SK-N-SH (cell line): ENCODE data around the gene CCDC80. TPM values are rescaled to one million over a fixed set of nuclear protein-coding genes. Genes with fewer than 3 reads are reported as not detected.
"Not testable (repeated sequence)": the region's sequence is repeated elsewhere in the genome, so short reads cannot be mapped to it uniquely, and the experiment has no call there.

Experiments used
- CTCF ChIA-PET: fragments of 300-600, 350-600 bp; formaldehyde crosslinking; extraction: SDS; loops from one replicate; lab custom pipeline; 2021; lab: Yijun Ruan, JAX
- POLR2A ChIA-PET: fragments of 350-600 bp; sonication (Branson Sonifier 250); formaldehyde crosslinking; extraction: SDS; loops from one replicate; lab custom pipeline; 2020; ENCODE audit warnings: antibody characterized with exemption, inconsistent platforms; lab: Yijun Ruan, JAX
- DNase-seq: peaks from one replicate; pipeline ENCODE4 v3.0.0; 2012
- H2AFZ ChIP-seq: fragments of 200-600 bp; sonication (generic); 2 replicates; pipeline ENCODE4 v1.8.1; 2016; ENCODE audit warnings: antibody characterized with exemption, mild to moderate bottlenecking, low read depth
- H3F3A ChIP-seq: fragments of 200-600 bp; sonication (generic); replicated peaks from 2 replicates; pipeline ENCODE3; 2016; ENCODE audit warnings: antibody characterized with exemption, mild to moderate bottlenecking; ENCODE audit not compliant: insufficient read depth
- H3K27ac ChIP-seq, 2 experiments: fragments of 200-500 bp in 1 of 2; fragments of 200-600 bp in 1 of 2; sonication (Bioruptor generic) in 1 of 2; sonication (generic), shearing (Covaris generic) in 1 of 2; 2 replicates each; pipeline versions ENCODE4 v1.5.1 to v1.6.1; 2014 to 2016; ENCODE audit warnings: low read depth in 2 of 2, inconsistent platforms in 1 of 2, low read length in 1 of 2, mild to moderate bottlenecking in 1 of 2, mixed read lengths in 1 of 2
- H3K27me3 ChIP-seq: fragments of 200-600 bp; sonication (generic), shearing (Covaris generic); 2 replicates; pipeline ENCODE4 v1.6.1; 2016; ENCODE audit warnings: mixed run types; ENCODE audit not compliant: insufficient read depth
- H3K36me3 ChIP-seq, 2 experiments: fragments of 200-500 bp in 1 of 2; fragments of 200-600 bp in 1 of 2; sonication (Bioruptor generic) in 1 of 2; sonication (generic) in 1 of 2; replicated peaks in 1 of 2; 2 replicates each; pipeline versions ENCODE3 to v1.5.1; 2014 to 2016; ENCODE audit warnings: low read length in 1 of 2, mild to moderate bottlenecking in 1 of 2; ENCODE audit not compliant: insufficient read depth in 2 of 2, control insufficient read depth in 1 of 2
- H3K4me1 ChIP-seq, 2 experiments: fragments of 200-500 bp in 1 of 2; fragments of 200-600 bp in 1 of 2; sonication (Bioruptor generic) in 1 of 2; sonication (generic), shearing (Covaris generic) in 1 of 2; 2 replicates each; pipeline versions ENCODE4 v1.5.1 to v1.6.1; 2014 to 2016; ENCODE audit warnings: low read depth in 1 of 2, low read length in 1 of 2, mixed run types in 1 of 2; ENCODE audit not compliant: insufficient read depth in 2 of 2, control insufficient read depth in 1 of 2
- H3K4me2 ChIP-seq: fragments of 200-600 bp; sonication (generic), shearing (Covaris generic); 2 replicates; pipeline ENCODE4 v1.6.1; 2017; ENCODE audit warnings: mixed run types
- H3K4me3 ChIP-seq, 2 experiments: fragments of 200-500 bp in 1 of 2; fragments of 200-600 bp in 1 of 2; sonication (Bioruptor generic) in 1 of 2; sonication (generic), shearing (Covaris generic) in 1 of 2; 2 replicates each; pipeline versions ENCODE4 v1.5.1 to v1.8.1; 2014 to 2016; ENCODE audit warnings: low read depth in 2 of 2, inconsistent platforms in 1 of 2, low read length in 1 of 2, mild to moderate bottlenecking in 1 of 2, mixed read lengths in 1 of 2, moderate library complexity in 1 of 2
- H3K79me2 ChIP-seq: fragments of 200-600 bp; sonication (generic); 2 replicates; pipeline ENCODE4 v1.8.1; 2017; ENCODE audit warnings: mild to moderate bottlenecking; ENCODE audit not compliant: insufficient read depth
- H3K9ac ChIP-seq: fragments of 200-600 bp; sonication (generic); 2 replicates; pipeline ENCODE4 v1.6.1; 2017; ENCODE audit warnings: mixed run types
- H3K9me2 ChIP-seq: fragments of 200-600 bp; sonication (generic); 2 replicates; pipeline ENCODE4 v1.6.1; 2017; ENCODE audit warnings: mixed run types
- H3K9me3 ChIP-seq: fragments of 200-600 bp; sonication (generic); 2 replicates; pipeline ENCODE4 v1.6.1; 2017; ENCODE audit warnings: mixed run types, mild to moderate bottlenecking, moderate library complexity
- H4K20me1 ChIP-seq: fragments of 200-600 bp; sonication (generic); 2 replicates; pipeline ENCODE4 v1.6.1; 2017; ENCODE audit warnings: mild to moderate bottlenecking, mixed run types; ENCODE audit not compliant: insufficient read depth
- CHD2 ChIP-seq: fragments of 150-350 bp; IDR thresholded peaks from 2 replicates; pipeline ENCODE4 v1.6.1; 2018; ENCODE audit warnings: low read length; ENCODE audit not compliant: partially characterized antibody
- ELF1 ChIP-seq: IDR thresholded peaks from 2 replicates; pipeline ENCODE4 v1.4.0; 2012
- FOSL2 ChIP-seq: IDR thresholded peaks from 2 replicates; pipeline ENCODE4 v1.4.0; 2012; ENCODE audit warnings: low read depth, mild to moderate bottlenecking, moderate library complexity, borderline replicate concordance
- FOXJ3 ChIP-seq: sonication (generic); formaldehyde crosslinking; IDR thresholded peaks from 2 replicates; pipeline ENCODE4 v1.5.1; 2020; ENCODE audit warnings: mild to moderate bottlenecking, missing genetic modification reagents
- FOXM1 ChIP-seq: IDR thresholded peaks from 2 replicates; pipeline ENCODE4 v1.4.0; 2012; ENCODE audit warnings: low read depth, mild to moderate bottlenecking
- GATA2 ChIP-seq: sonication (generic); formaldehyde crosslinking; IDR thresholded peaks from 2 replicates; pipeline ENCODE4 v1.5.0; 2020; ENCODE audit warnings: mild to moderate bottlenecking, missing genetic modification reagents
- MAX ChIP-seq: IDR thresholded peaks from 2 replicates; pipeline ENCODE4 v1.4.0; 2012; ENCODE audit warnings: low read depth
- MEF2A ChIP-seq: IDR thresholded peaks from 2 replicates; pipeline ENCODE4 v1.4.0; 2012; ENCODE audit warnings: low read depth, borderline replicate concordance
- MXI1 ChIP-seq: IDR thresholded peaks from 2 replicates; pipeline ENCODE4 v1.6.1; 2012; ENCODE audit warnings: mild to moderate bottlenecking, low read depth, low read length, improper control_type of control experiment
- NFIC ChIP-seq: IDR thresholded peaks from 2 replicates; pipeline ENCODE4 v1.4.0; 2012; ENCODE audit warnings: borderline replicate concordance
- PBX3 ChIP-seq: IDR thresholded peaks from 2 replicates; pipeline ENCODE4; 2012
- RAD21 ChIP-seq: IDR thresholded peaks from 2 replicates; pipeline ENCODE4 v1.6.1; 2012; ENCODE audit warnings: mild to moderate bottlenecking, low read length
- RCOR1 ChIP-seq: fragments of 150-350 bp; IDR thresholded peaks from 2 replicates; pipeline ENCODE4 v1.6.1; 2017; ENCODE audit warnings: antibody characterized with exemption, low read length
- RFX5 ChIP-seq: IDR thresholded peaks from 2 replicates; pipeline ENCODE4 v1.6.1; 2012; ENCODE audit warnings: mild to moderate bottlenecking, improper control_type of control experiment, low read length
- RXRA ChIP-seq: IDR thresholded peaks from 2 replicates; pipeline ENCODE4 v1.4.0; 2012; ENCODE audit warnings: low read depth, mild to moderate bottlenecking, borderline replicate concordance
- SIN3A ChIP-seq: IDR thresholded peaks from 2 replicates; pipeline ENCODE4 v1.6.1; 2012; ENCODE audit warnings: low read depth, mild to moderate bottlenecking, low read length, moderate library complexity, borderline replicate concordance
- TCF12 ChIP-seq: IDR thresholded peaks from 2 replicates; pipeline ENCODE4 v1.4.0; 2012
- TEAD4 ChIP-seq: IDR thresholded peaks from 2 replicates; pipeline ENCODE4 v1.4.0; 2012; ENCODE audit warnings: mild to moderate bottlenecking, borderline replicate concordance; ENCODE audit not compliant: insufficient read depth
- YY1 ChIP-seq: IDR thresholded peaks from 2 replicates; pipeline ENCODE4 v1.4.0; 2012; ENCODE audit warnings: low read depth, mild to moderate bottlenecking
- ZBTB33 ChIP-seq: IDR thresholded peaks from 2 replicates; pipeline ENCODE4 v1.4.0; 2012; ENCODE audit warnings: low read depth, borderline replicate concordance
- WGBS: methylation state at CpG from one replicate; pipeline ENCODE4 v1.1.6; 2017; ENCODE audit warnings: low lambda C conversion rate; 5-methylcytosine and 5-hydroxymethylcytosine counted together
- polyA plus RNA-seq, 3 experiments: library from polyadenylated mRNA; depleted of rRNA; stranded (reverse); fragments of >200 nt; gene quantifications; 2 replicates each; pipeline ENCODE4 v1.2.3, GENCODE V29; 2012
- TF ChIP-seq, protein P1 (sequence below): IDR thresholded peaks from 2 replicates; pipeline ENCODE4 v1.6.1; 2012; ENCODE audit warnings: mild to moderate bottlenecking, low read depth, low read length, moderate library complexity

The CCDC80 gene
- polyA plus RNA-seq, 1 of the 3 experiments (the other 2 are of a cell fraction) = 83.4 TPM

DNA sequence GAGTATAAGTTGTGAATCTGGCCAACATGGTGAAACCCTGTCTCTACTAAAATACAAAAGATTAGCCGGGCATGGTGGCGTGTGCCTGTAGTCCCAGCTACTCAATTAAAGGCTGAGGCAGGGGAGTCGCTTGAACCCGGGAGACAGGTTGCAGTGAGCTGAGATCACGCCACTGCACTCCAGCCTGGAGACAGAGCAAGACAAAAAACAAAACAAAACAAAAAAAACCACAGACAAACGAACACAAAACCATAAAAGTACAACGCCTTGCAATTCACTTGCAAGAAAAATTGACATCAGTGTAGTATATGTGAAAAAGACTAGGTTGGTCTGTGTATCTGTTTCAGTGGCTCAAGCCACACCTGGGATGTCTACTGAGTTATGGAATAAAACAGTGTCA lies 29.9 kb upstream of the CCDC80 start (continued):
- TF ChIP-seq, protein P1, sequence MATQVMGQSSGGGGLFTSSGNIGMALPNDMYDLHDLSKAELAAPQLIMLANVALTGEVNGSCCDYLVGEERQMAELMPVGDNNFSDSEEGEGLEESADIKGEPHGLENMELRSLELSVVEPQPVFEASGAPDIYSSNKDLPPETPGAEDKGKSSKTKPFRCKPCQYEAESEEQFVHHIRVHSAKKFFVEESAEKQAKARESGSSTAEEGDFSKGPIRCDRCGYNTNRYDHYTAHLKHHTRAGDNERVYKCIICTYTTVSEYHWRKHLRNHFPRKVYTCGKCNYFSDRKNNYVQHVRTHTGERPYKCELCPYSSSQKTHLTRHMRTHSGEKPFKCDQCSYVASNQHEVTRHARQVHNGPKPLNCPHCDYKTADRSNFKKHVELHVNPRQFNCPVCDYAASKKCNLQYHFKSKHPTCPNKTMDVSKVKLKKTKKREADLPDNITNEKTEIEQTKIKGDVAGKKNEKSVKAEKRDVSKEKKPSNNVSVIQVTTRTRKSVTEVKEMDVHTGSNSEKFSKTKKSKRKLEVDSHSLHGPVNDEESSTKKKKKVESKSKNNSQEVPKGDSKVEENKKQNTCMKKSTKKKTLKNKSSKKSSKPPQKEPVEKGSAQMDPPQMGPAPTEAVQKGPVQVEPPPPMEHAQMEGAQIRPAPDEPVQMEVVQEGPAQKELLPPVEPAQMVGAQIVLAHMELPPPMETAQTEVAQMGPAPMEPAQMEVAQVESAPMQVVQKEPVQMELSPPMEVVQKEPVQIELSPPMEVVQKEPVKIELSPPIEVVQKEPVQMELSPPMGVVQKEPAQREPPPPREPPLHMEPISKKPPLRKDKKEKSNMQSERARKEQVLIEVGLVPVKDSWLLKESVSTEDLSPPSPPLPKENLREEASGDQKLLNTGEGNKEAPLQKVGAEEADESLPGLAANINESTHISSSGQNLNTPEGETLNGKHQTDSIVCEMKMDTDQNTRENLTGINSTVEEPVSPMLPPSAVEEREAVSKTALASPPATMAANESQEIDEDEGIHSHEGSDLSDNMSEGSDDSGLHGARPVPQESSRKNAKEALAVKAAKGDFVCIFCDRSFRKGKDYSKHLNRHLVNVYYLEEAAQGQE = no peak
- TF ChIP-seq FOXM1 (no peak), GATA2 (CRISPR knock-in tag) (no peak), YY1 (no peak), MEF2A (no peak)

GRCh38 chr3:112667599-112667998 lies 26.7 kb upstream of the CCDC80 start:
- Histone ChIP-seq H3K36me3 (no peaks in the 10 kb centered on the region), H3K4me1 (peaks cover 1 to 16% of the 10 kb centered on the region in 2 experiments), H3K9me3 (no peaks in the 10 kb centered on the region), H3K79me2 (no peaks in the 10 kb centered on the region), H3K9me2 (no peaks in the 10 kb centered on the region), H3K9ac (no peak overlapping the region), H3F3A (peaks cover 21% of the 10 kb centered on the region), H3K4me2 (no peak overlapping the region), H4K20me1 (no peaks in the 10 kb centered on the region), H3K27ac (no peak overlapping the region), H3K27me3 (no peaks in the 10 kb centered on the region), H2AFZ (no peak overlapping the region), H3K4me3 (no peak overlapping the region)
- ChIA-PET POLR2A (no interaction called here), CTCF (no interaction called here)
- TF ChIP-seq PBX3 (no peak), NFIC (no peak), FOSL2 (no peak), YY1 (no peak), RCOR1 (no peak), MAX (no peak), SIN3A (no peak), GATA2 (CRISPR knock-in tag) (no peak), RXRA (no peak), MXI1 (no peak), RAD21 (no peak), CHD2 (no peak), ZBTB33 (no peak), ELF1 (no peak), FOXJ3 (CRISPR knock-in tag) (no peak), RFX5 (no peak), TCF12 (no peak), TEAD4 (no peak), FOXM1 (no peak)
- no peak for DNase-seq
- 70% methylated on average over 4 of the region's 4 CpGs for WGBS

DNA sequence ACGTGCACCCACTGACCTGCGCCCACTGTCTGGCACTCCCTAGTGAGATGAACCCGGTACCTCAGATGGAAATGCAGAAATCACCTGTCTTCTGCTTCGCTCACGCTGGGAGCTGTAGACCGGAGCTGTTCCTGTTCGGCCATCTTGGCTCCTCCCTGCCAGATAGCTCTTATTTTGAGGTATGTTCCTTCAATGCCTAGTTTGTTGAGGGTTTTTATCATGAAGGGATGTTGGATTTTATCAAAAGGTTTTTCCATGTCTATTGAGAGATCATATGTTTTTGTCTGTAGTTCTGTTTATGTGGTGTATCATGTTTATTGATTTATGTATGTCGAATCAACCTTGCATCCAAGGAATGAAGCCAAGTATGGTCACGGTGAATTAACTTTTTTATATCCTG lies 24.1 kb upstream of the CCDC80 start:
- H3K4me1 ChIP-seq, H3K9me2 ChIP-seq, POLR2A ChIA-PET, H3K79me2 ChIP-seq, H3K27me3 ChIP-seq, H3K27ac ChIP-seq, CTCF ChIA-PET, H3K9me3 ChIP-seq, H3K4me3 ChIP-seq, H3K4me2 ChIP-seq, H3K36me3 ChIP-seq, H3F3A ChIP-seq, DNase-seq, H2AFZ ChIP-seq, H4K20me1 ChIP-seq, H3K9ac ChIP-seq: not testable (repeated sequence)
- WGBS = 94% methylated on average over 6 of the region's 9 CpGs
